Liver (tissue), 9 donors: ENCODE measurements around the gene SLC39A3. TPM values are rescaled to one million over a fixed set of nuclear protein-coding genes. Genes with fewer than 3 reads are reported as not detected.

Experiments
- DNase-seq: peaks from one replicate; pipeline ENCODE4 v3.0.0-alpha.2; 2017; ENCODE audit warnings: low spot score
- H3K27ac ChIP-seq, 2 donors: one replicate each; pipeline ENCODE4 v1.7.0; 2013; ENCODE audit warnings: inconsistent platforms in 2 of 2, low read length in 2 of 2, control low read depth in 1 of 2, low read depth in 1 of 2, mild to moderate bottlenecking in 1 of 2
- H3K27me3 ChIP-seq, 4 donors: one replicate each; pipeline versions ENCODE4 v1.6.1 to v1.7.0; 2013; ENCODE audit warnings: low read length in 3 of 4, inconsistent platforms in 1 of 4, mild to moderate bottlenecking in 1 of 4, moderate library complexity in 1 of 4; ENCODE audit not compliant: control insufficient read depth in 4 of 4, insufficient read depth in 4 of 4
- H3K36me3 ChIP-seq, 4 donors: one replicate each; pipeline versions ENCODE4 v1.6.1 to v1.7.0; 2013; ENCODE audit warnings: low read length in 3 of 4, mild to moderate bottlenecking in 3 of 4, low read depth in 1 of 4, moderate library complexity in 1 of 4; ENCODE audit not compliant: control insufficient read depth in 4 of 4, insufficient read depth in 3 of 4
- H3K4me1 ChIP-seq, 4 donors: one replicate each; pipeline versions ENCODE4 v1.6.1 to v1.7.0; 2013; ENCODE audit warnings: low read length in 3 of 4, mild to moderate bottlenecking in 3 of 4, moderate library complexity in 1 of 4; ENCODE audit not compliant: control insufficient read depth in 4 of 4, insufficient read depth in 4 of 4
- H3K4me3 ChIP-seq, 3 donors: one replicate each; pipeline versions ENCODE4 v1.6.1 to v1.7.0; 2013; ENCODE audit warnings: low read length in 3 of 3, control low read depth in 1 of 3, low read depth in 1 of 3, mild to moderate bottlenecking in 1 of 3
- H3K9ac ChIP-seq, 2 donors: one replicate each; pipeline ENCODE4 v1.7.0; 2013; ENCODE audit warnings: low read length in 2 of 2, mild to moderate bottlenecking in 2 of 2, moderate library complexity in 2 of 2, control low read depth in 1 of 2, low read depth in 1 of 2
- H3K9me3 ChIP-seq, 4 donors: one replicate each; pipeline versions ENCODE4 v1.6.1 to v1.7.0; 2013; ENCODE audit warnings: low read length in 3 of 4; ENCODE audit not compliant: control insufficient read depth in 4 of 4
- EGR1 ChIP-seq, 2 donors: IDR thresholded peaks; 2 replicates each; pipeline ENCODE4 v1.6.1; 2016 to 2018; ENCODE audit warnings: antibody characterized with exemption in 2 of 2, low read depth in 2 of 2
- FOXA1 ChIP-seq: IDR thresholded peaks from 2 replicates; pipeline ENCODE4 v1.6.1; 2016; ENCODE audit warnings: antibody characterized with exemption
- FOXA2 ChIP-seq: IDR thresholded peaks from 2 replicates; pipeline ENCODE4 v1.6.1; 2016; ENCODE audit warnings: antibody characterized with exemption
- GABPA ChIP-seq, 2 donors: IDR thresholded peaks in 1 of 2; conservative IDR thresholded peaks in 1 of 2; 2 replicates each; pipeline ENCODE4 v1.6.1; 2016; ENCODE audit warnings: antibody characterized with exemption in 2 of 2, mild to moderate bottlenecking in 1 of 2, moderate library complexity in 1 of 2
- HNF4A ChIP-seq, 2 donors: conservative IDR thresholded peaks; 2 replicates each; pipeline ENCODE4 v1.6.1; 2016; ENCODE audit warnings: antibody characterized with exemption in 2 of 2, mild to moderate bottlenecking in 2 of 2
- HNF4G ChIP-seq: IDR thresholded peaks from 2 replicates; pipeline ENCODE4 v1.6.1; 2016; ENCODE audit warnings: antibody characterized with exemption
- JUND ChIP-seq, 2 donors: IDR thresholded peaks; 2 replicates each; pipeline ENCODE4 v1.6.1; 2016; ENCODE audit warnings: antibody characterized with exemption in 2 of 2
- NR2F2 ChIP-seq: IDR thresholded peaks from 2 replicates; pipeline ENCODE4 v1.6.1; 2016; ENCODE audit warnings: antibody characterized with exemption
- RAD21 ChIP-seq, 2 donors: IDR thresholded peaks; 2 replicates each; pipeline ENCODE4 v1.6.1; 2016; ENCODE audit warnings: antibody characterized with exemption in 2 of 2, mild to moderate bottlenecking in 2 of 2
- RXRA ChIP-seq, 2 donors: IDR thresholded peaks; 2 replicates each; pipeline ENCODE4 v1.6.1; 2017 to 2018; ENCODE audit warnings: antibody characterized with exemption in 2 of 2, mild to moderate bottlenecking in 1 of 2
- SP1 ChIP-seq: IDR thresholded peaks from 2 replicates; pipeline ENCODE4 v1.6.1; 2018; ENCODE audit warnings: antibody characterized with exemption, mild to moderate bottlenecking
- TAF1 ChIP-seq: conservative IDR thresholded peaks from 2 replicates; pipeline ENCODE4 v1.6.1; 2016; ENCODE audit warnings: antibody characterized with exemption, mild to moderate bottlenecking
- YY1 ChIP-seq: IDR thresholded peaks from 2 replicates; pipeline ENCODE4 v1.6.1; 2016; ENCODE audit warnings: antibody characterized with exemption, mild to moderate bottlenecking
- WGBS: extraction: QIAGEN DNeasy Blood & Tissue Kit; methylation state at CpG from one replicate; pipeline ENCODE4 v1.1.7; 2013; 5-methylcytosine and 5-hydroxymethylcytosine counted together
- polyA plus RNA-seq, 2 donors: library from polyadenylated mRNA; stranded (reverse) in 1 of 2; unstranded in 1 of 2; fragments of 200-250 nt in 1 of 2; fragments of >200 nt in 1 of 2; fragmentation: Nextera tagmentation in 1 of 2; extraction: Ambion mirVana in 1 of 2; gene quantifications; one replicate each; pipeline versions ENCODE4 v1.2.1 to v1.2.3, GENCODE V29; 2013 to 2015
- total RNA-seq, 2 donors: library from RNA; depleted of rRNA; stranded (reverse); fragments of >200 nt; gene quantifications; one replicate each; pipeline ENCODE4 v1.2.3, GENCODE V29; 2014
- TF ChIP-seq, protein P1 (sequence below): fragments of 150-350 bp; IDR thresholded peaks from 2 replicates; pipeline ENCODE4 v1.5.1; 2017; ENCODE audit warnings: improper control_type of control experiment, low read depth, low read length; ENCODE audit not compliant: missing input control
- TF ChIP-seq, protein P2 (sequence below): IDR thresholded peaks from 2 replicates; pipeline ENCODE4 v1.6.1; 2016; ENCODE audit warnings: antibody characterized with exemption
- TF ChIP-seq, protein P3 (sequence below): IDR thresholded peaks from 2 replicates; pipeline ENCODE4 v1.6.1; 2016; ENCODE audit warnings: antibody characterized with exemption
- TF ChIP-seq, protein P4 (sequence below): IDR thresholded peaks from 2 replicates; pipeline ENCODE4 v1.6.1; 2016; ENCODE audit warnings: antibody characterized with exemption, mild to moderate bottlenecking
- TF ChIP-seq, protein P5 (sequence below): IDR thresholded peaks from 2 replicates; pipeline ENCODE4 v1.6.1; 2016; ENCODE audit warnings: antibody characterized with exemption
- donor health status: healthy.
- donor health status: healthy.
- donor health status: healthy.
- donor health status: healthy.
- donor health status: healthy.

SLC39A3 gene
- total and polyA plus RNA-seq, 4 donors = 19.8 to 29.0 (median 24.2) TPM

DNA sequence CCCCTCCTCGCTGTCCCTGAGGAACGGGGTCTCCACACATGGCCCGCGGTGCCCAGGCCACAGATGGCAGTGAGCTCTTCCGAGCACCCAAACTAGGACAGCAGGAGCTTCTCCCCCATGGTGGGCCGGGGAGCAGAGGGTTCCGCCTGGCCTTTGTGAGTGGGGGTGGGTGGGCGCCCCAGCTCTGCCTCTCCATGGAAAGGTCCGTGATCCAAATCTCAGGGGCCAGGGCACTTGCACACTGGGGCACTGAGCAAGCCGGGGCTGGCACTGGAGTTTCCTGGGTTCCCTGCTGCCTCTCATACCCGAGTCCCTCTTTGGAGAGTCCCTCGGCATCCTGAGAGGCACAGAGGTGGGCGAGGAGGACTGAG is 16.5 kb downstream of the SLC39A3 start:
- H3K9ac ChIP-seq = no peak overlapping the region
- H3K9me3 ChIP-seq = no peaks in the 10 kb centered on the region
- H3K4me3 ChIP-seq = no peak overlapping the region
- peaks cover 0 to 8% (median 5%) of the 10 kb centered on the region in 4 donors for H3K4me1 ChIP-seq
- TF ChIP-seq JUND (IDR thresholded peaks at IDR 0.05) (no peak), HNF4G (no peak), TAF1 (no peak), FOXA2 (no peak), RXRA (IDR thresholded peaks at IDR 0.05) (no peak), GABPA (IDR thresholded peaks at IDR 0.05 in 1 of 2, conservative IDR thresholded peaks at IDR 0.05 in 1 of 2) (no peak), NR2F2 (no peak), FOXA1 (no peak), RAD21 (IDR thresholded peaks at IDR 0.05) (no peak), SP1 (no peak), EGR1 (IDR thresholded peaks at IDR 0.05; ENCODE audit: low read depth in 2 of 2) (no peak)
- TF ChIP-seq, protein P1, sequence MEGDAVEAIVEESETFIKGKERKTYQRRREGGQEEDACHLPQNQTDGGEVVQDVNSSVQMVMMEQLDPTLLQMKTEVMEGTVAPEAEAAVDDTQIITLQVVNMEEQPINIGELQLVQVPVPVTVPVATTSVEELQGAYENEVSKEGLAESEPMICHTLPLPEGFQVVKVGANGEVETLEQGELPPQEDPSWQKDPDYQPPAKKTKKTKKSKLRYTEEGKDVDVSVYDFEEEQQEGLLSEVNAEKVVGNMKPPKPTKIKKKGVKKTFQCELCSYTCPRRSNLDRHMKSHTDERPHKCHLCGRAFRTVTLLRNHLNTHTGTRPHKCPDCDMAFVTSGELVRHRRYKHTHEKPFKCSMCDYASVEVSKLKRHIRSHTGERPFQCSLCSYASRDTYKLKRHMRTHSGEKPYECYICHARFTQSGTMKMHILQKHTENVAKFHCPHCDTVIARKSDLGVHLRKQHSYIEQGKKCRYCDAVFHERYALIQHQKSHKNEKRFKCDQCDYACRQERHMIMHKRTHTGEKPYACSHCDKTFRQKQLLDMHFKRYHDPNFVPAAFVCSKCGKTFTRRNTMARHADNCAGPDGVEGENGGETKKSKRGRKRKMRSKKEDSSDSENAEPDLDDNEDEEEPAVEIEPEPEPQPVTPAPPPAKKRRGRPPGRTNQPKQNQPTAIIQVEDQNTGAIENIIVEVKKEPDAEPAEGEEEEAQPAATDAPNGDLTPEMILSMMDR = no peak
- DNase-seq = no peak
- no peaks in the 10 kb centered on the region for H3K36me3 ChIP-seq
- H3K27me3 ChIP-seq = peaks cover 0 to 7% (median 3%) of the 10 kb centered on the region in 4 donors
- 84% methylated on average over 13 of the region's 13 CpGs for WGBS
- H3K27ac ChIP-seq = no peak overlapping the region

DNA sequence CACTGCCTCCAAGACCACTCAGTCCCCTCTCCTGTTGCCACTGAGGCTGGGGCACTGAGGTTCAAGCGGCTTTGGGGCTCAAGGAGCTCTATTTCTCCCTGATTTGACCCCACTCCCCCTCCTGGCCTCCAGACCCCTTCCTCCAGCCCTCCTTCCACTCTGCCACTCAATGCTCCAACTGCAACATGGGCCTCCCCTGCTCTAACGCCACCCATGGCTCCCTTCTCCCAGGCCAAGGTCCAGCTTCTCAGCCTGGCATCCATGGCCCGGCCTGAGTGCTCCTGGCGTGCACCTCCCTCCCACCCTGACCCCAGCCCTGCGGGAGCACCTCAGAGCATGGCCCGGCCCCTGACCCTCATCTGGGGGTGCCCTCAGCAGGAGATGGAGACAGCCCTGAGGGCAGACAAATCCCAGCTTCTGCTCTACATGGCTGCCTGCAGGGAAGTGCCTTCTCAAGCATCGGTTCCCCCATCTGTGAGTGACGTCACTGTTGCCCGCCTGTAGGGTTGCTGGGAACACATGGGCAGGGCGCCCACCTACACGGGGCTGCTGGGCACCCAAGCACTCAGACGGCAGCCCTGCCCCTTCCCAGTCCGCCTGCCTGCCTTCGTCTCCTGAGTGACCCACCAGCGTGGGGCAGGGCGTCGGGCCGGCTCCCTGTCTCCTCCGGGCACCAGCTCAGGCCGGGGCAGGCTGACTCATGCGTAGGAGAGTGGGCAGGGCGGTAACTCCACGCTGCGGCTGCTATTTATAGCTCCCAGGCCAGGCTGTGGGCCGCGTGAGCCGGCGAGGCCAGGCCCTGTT is 17.1 kb downstream of the SLC39A3 start:
- peaks cover 0 to 8% (median 5%) of the 10 kb centered on the region in 4 donors for H3K4me1 ChIP-seq
- WGBS = 60% methylated on average over 28 of the region's 28 CpGs
- H3K9ac ChIP-seq = no peak overlapping the region
- no peak for DNase-seq
- H3K27me3 ChIP-seq = peaks cover 0 to 7% (median 3%) of the 10 kb centered on the region in 4 donors
- TF ChIP-seq, protein P2, sequence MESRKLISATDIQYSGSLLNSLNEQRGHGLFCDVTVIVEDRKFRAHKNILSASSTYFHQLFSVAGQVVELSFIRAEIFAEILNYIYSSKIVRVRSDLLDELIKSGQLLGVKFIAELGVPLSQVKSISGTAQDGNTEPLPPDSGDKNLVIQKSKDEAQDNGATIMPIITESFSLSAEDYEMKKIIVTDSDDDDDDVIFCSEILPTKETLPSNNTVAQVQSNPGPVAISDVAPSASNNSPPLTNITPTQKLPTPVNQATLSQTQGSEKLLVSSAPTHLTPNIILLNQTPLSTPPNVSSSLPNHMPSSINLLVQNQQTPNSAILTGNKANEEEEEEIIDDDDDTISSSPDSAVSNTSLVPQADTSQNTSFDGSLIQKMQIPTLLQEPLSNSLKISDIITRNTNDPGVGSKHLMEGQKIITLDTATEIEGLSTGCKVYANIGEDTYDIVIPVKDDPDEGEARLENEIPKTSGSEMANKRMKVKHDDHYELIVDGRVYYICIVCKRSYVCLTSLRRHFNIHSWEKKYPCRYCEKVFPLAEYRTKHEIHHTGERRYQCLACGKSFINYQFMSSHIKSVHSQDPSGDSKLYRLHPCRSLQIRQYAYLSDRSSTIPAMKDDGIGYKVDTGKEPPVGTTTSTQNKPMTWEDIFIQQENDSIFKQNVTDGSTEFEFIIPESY = no peak
- TF ChIP-seq EGR1 (IDR thresholded peaks at IDR 0.05; ENCODE audit: low read depth in 2 of 2) = no peak
- no peak for TF ChIP-seq NR2F2
- TF ChIP-seq, protein P3, sequence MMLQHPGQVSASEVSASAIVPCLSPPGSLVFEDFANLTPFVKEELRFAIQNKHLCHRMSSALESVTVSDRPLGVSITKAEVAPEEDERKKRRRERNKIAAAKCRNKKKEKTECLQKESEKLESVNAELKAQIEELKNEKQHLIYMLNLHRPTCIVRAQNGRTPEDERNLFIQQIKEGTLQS = no peak
- TF ChIP-seq TAF1 = no peak
- no peak for TF ChIP-seq RXRA (IDR thresholded peaks at IDR 0.05)
- no peak for TF ChIP-seq FOXA2
- no peak for TF ChIP-seq GABPA (IDR thresholded peaks at IDR 0.05 in 1 of 2, conservative IDR thresholded peaks at IDR 0.05 in 1 of 2)
- no peak for TF ChIP-seq JUND (IDR thresholded peaks at IDR 0.05)
- TF ChIP-seq, protein P4, sequence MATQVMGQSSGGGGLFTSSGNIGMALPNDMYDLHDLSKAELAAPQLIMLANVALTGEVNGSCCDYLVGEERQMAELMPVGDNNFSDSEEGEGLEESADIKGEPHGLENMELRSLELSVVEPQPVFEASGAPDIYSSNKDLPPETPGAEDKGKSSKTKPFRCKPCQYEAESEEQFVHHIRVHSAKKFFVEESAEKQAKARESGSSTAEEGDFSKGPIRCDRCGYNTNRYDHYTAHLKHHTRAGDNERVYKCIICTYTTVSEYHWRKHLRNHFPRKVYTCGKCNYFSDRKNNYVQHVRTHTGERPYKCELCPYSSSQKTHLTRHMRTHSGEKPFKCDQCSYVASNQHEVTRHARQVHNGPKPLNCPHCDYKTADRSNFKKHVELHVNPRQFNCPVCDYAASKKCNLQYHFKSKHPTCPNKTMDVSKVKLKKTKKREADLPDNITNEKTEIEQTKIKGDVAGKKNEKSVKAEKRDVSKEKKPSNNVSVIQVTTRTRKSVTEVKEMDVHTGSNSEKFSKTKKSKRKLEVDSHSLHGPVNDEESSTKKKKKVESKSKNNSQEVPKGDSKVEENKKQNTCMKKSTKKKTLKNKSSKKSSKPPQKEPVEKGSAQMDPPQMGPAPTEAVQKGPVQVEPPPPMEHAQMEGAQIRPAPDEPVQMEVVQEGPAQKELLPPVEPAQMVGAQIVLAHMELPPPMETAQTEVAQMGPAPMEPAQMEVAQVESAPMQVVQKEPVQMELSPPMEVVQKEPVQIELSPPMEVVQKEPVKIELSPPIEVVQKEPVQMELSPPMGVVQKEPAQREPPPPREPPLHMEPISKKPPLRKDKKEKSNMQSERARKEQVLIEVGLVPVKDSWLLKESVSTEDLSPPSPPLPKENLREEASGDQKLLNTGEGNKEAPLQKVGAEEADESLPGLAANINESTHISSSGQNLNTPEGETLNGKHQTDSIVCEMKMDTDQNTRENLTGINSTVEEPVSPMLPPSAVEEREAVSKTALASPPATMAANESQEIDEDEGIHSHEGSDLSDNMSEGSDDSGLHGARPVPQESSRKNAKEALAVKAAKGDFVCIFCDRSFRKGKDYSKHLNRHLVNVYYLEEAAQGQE = no peak
- TF ChIP-seq, protein P1 = no peak
- TF ChIP-seq RAD21 (IDR thresholded peaks at IDR 0.05) = no peak
- no peak for TF ChIP-seq FOXA1
- TF ChIP-seq, protein P5, sequence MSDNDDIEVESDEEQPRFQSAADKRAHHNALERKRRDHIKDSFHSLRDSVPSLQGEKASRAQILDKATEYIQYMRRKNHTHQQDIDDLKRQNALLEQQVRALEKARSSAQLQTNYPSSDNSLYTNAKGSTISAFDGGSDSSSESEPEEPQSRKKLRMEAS = no peak
- TF ChIP-seq SP1 = no peak
- TF ChIP-seq HNF4G = no peak
- no peak for TF ChIP-seq HNF4A (conservative IDR thresholded peaks at IDR 0.05)
- no peak for TF ChIP-seq YY1
- H3K27ac ChIP-seq = no peak overlapping the region
- no peaks in the 10 kb centered on the region for H3K36me3 ChIP-seq
- H3K4me3 ChIP-seq = no peak overlapping the region
- H3K9me3 ChIP-seq = no peaks in the 10 kb centered on the region
